ENCODE measurements around the gene SLC39A1.
"Not testable (repeated sequence)": the region's sequence is repeated elsewhere in the genome, so short reads cannot be mapped to it uniquely, and the experiment has no call there.

Gene SLC39A1

GRCh38 chr1:153990468-153991150 is 27.3 kb upstream of the SLC39A1 start, which contains the start of gene RPS27:
RPS27 (plus strand) TSS chr1:153990762; CDS start chr1:153990797, 35 bp downstream.
- FAIRE-seq (peak; percentile 93), DNase-seq (ENCODE audit: insufficient read length, low spot score) (peak; percentile 78)
- peak; percentile 100 for TF ChIP-seq POLR2A (IDR thresholded peaks at IDR 0.05; ENCODE audit: low read depth, low read length)
- TF ChIP-seq PAX5 (IDR thresholded peaks at IDR 0.05; ENCODE audit: insufficient read depth, low read length, severe bottlenecking): no peak
- TF ChIP-seq TAF1 (IDR thresholded peaks at IDR 0.05; ENCODE audit: low read depth, low read length): peak; percentile 99
- TF ChIP-seq SPI1 (IDR thresholded peaks at IDR 0.05; ENCODE audit: low read depth, low read length): peak; percentile 39; the same call in 1 of the 2 replicates
- peak; percentile 99 for TF ChIP-seq POU2F2 (IDR thresholded peaks at IDR 0.05; ENCODE audit: low read depth, low read length)
- peak; percentile 100 for TF ChIP-seq POLR2AphosphoS5 (IDR thresholded peaks at IDR 0.05; ENCODE audit: low read depth, low read length)

GRCh38 chr1:153987621-153988020 is 24.3 kb upstream of the SLC39A1 start:
- FAIRE-seq (no peak), DNase-seq (ENCODE audit: insufficient read length, low spot score) (no peak)
- TF ChIP-seq PAX5 (IDR thresholded peaks at IDR 0.05; ENCODE audit: insufficient read depth, low read length, severe bottlenecking) (no peak), SPI1 (IDR thresholded peaks at IDR 0.05; ENCODE audit: low read depth, low read length) (no peak), POLR2A (IDR thresholded peaks at IDR 0.05; ENCODE audit: low read depth, low read length) (no peak), TAF1 (IDR thresholded peaks at IDR 0.05; ENCODE audit: low read depth, low read length) (no peak), POLR2AphosphoS5 (IDR thresholded peaks at IDR 0.05; ENCODE audit: low read depth, low read length) (no peak), POU2F2 (IDR thresholded peaks at IDR 0.05; ENCODE audit: low read depth, low read length) (no peak)

DNA sequence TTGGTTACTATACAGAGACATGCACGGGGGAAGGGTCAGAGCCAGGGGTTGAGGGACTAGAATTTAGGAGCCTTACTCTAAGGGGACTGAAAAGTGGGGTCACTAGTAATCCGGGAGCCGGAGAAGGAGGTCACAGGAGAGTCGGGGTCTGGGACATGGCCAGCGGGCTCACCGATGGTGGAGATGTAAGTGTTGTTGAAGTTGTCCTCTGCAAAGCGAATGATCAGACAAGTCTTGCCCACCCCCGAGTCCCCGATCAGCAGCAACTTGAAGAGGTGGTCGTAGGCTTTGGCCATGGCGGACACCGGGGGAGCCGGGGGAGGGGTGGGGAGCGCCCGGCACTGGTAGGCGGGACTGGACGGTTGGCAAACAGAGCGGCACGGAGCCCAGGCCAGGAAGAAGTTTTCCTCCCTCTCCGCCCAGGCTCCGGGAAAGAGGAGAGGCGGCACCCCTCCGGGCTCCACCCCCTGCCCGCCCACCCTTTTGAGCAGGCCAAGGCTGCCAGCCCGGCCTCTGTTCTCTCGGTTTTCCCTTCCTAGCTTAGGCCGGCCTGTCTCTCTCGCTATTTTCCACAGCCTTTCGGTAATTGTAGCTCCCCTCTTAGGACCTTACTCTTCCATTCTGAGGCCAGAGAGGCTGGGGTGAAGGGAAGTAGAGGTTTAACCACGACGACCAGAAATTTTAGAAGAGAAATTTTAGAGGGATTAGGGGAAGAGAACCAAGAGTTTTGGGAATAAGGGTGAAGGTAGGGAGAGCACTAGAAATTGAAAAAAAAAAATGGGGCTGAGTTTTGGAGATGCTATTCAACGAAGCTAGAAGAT is 22.8 kb upstream of the SLC39A1 start, which contains the start of gene RAB13:
RAB13 (minus strand) TSS at position 399 of the 821 bp plus-strand sequence; CDS start at position 296, 103 bp downstream.
- FAIRE-seq: no peak
- no peak for TF ChIP-seq POU2F2 (IDR thresholded peaks at IDR 0.05; ENCODE audit: low read depth, low read length)
- no peak for TF ChIP-seq POLR2AphosphoS5 (IDR thresholded peaks at IDR 0.05; ENCODE audit: low read depth, low read length)
- TF ChIP-seq TAF1 (IDR thresholded peaks at IDR 0.05; ENCODE audit: low read depth, low read length): no peak
- TF ChIP-seq PAX5 (IDR thresholded peaks at IDR 0.05; ENCODE audit: insufficient read depth, low read length, severe bottlenecking): no peak
- no peak for TF ChIP-seq SPI1 (IDR thresholded peaks at IDR 0.05; ENCODE audit: low read depth, low read length)
- TF ChIP-seq POLR2A (IDR thresholded peaks at IDR 0.05; ENCODE audit: low read depth, low read length): no peak
- DNase-seq (ENCODE audit: insufficient read length, low spot score): no peak

- TF ChIP-seq SPI1 (IDR thresholded peaks at IDR 0.05; ENCODE audit: low read depth, low read length) (no peak), POU2F2 (IDR thresholded peaks at IDR 0.05; ENCODE audit: low read depth, low read length) (peak; percentile 89), POLR2A (IDR thresholded peaks at IDR 0.05; ENCODE audit: low read depth, low read length) (peak; percentile 55), POLR2AphosphoS5 (IDR thresholded peaks at IDR 0.05; ENCODE audit: low read depth, low read length) (peak; percentile 58; the same call in 1 of the 2 replicates)
- FAIRE-seq (no peak), DNase-seq (ENCODE audit: insufficient read length, low spot score) (no peak)
Measured at GRCh38 chr1:153985341-153985912, 22.1 kb upstream of the SLC39A1 start.

DNA sequence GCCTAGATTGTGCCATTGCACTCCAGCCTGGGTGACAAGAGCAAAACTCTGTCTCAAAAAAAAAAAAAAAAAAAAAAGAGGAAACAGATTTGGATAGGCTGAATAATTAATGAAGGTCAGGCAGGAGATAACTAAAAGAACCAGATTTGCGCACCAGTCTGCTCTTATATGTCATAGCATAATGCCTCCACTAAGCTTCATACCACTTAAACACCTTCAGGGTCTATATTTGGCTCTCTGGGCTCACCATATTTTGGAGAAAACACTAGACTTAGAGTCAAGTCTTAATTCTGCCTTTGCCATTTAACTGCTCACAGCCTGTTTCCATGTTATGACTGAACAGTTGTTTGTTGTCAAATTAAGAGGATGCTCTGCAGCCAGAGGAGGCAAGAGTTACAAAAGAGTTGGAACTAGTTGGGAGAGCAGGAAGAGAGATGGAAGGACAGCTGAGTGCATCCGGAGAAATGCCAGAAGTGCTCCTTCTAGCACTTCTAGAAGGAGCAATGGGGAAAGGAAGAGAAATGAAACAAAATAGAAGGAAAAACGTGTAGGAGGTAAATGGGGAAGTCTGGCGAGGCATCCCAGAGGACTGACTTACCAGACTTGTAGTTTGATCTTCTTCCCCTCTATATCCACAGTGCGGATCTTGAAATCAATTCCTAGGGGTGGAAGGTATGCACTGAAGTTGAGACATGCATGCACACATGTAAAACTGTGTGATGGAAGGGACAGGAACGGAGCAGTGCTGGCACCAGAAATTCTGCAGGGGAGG is 21.0 kb upstream of the SLC39A1 start:
- FAIRE-seq: no peak
- DNase-seq (ENCODE audit: insufficient read length, low spot score): no peak
- TF ChIP-seq TAF1 (IDR thresholded peaks at IDR 0.05; ENCODE audit: low read depth, low read length): no peak
- TF ChIP-seq POU2F2 (IDR thresholded peaks at IDR 0.05; ENCODE audit: low read depth, low read length): no peak
- no peak for TF ChIP-seq POLR2AphosphoS5 (IDR thresholded peaks at IDR 0.05; ENCODE audit: low read depth, low read length)
- no peak for TF ChIP-seq POLR2A (IDR thresholded peaks at IDR 0.05; ENCODE audit: low read depth, low read length)
- no peak for TF ChIP-seq SPI1 (IDR thresholded peaks at IDR 0.05; ENCODE audit: low read depth, low read length)
- no peak for TF ChIP-seq PAX5 (IDR thresholded peaks at IDR 0.05; ENCODE audit: insufficient read depth, low read length, severe bottlenecking)

DNA sequence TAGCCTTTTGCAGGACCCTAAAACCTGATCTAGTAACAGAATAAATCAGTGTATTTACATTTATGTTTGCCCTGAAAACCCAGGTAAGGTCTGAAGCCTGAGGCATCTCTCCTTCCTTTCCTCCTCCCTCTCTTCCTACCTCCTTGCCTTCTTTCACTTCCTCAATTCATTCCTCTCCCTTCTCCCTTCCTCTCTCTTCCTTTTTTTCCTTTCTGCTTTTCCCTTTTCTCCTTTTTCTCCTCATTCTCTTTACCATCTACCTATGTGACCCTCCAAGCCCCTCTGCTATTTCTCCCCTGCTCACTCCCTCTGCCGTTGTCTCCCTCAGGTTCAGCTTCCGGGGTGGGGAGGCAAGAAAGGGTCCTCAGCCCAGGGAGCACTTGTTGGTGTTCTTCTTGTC is 18.4 kb upstream of the SLC39A1 start:
- FAIRE-seq; DNase-seq (ENCODE audit: insufficient read length, low spot score): not testable (repeated sequence)

- DNase-seq (ENCODE audit: insufficient read length, low spot score); FAIRE-seq: not testable (repeated sequence)
Measured at GRCh38 chr1:153979091-153979490, 15.8 kb upstream of the SLC39A1 start.

DNA sequence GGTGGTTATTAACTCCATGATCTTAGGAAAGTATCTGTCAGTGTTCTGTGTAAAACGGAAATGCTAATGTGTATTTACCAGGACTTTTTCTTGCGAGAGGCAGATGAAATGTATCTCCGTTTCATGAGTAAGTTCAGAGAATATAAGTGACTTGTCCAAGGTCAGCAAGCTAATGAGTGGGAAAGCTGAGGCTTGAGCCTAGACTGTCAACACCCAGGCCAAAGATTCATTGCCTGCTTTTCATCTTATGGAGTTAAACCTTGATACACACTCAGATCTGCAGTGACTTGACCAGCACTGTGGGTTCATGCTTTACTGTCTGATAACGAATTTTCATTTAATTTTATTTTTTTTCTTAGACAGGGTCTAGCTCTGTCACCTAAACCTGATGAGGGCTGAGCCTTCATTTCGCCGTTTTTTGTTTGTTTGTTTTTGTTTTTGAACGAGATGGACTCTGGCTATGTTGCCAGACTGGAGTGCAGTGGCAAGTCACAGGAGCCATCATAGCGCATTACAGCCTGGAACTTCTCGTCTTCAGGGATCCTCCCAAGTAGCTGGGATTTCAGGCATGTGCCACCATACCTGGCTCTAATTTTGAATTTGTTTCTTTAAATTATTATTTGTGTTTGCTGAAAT is 15.1 kb upstream of the SLC39A1 start:
- DNase-seq (ENCODE audit: insufficient read length, low spot score) (no peak), FAIRE-seq (no peak)
- TF ChIP-seq POLR2A (IDR thresholded peaks at IDR 0.05; ENCODE audit: low read depth, low read length) (no peak), SPI1 (IDR thresholded peaks at IDR 0.05; ENCODE audit: low read depth, low read length) (no peak), POLR2AphosphoS5 (IDR thresholded peaks at IDR 0.05; ENCODE audit: low read depth, low read length) (no peak), PAX5 (IDR thresholded peaks at IDR 0.05; ENCODE audit: insufficient read depth, low read length, severe bottlenecking) (no peak), TAF1 (IDR thresholded peaks at IDR 0.05; ENCODE audit: low read depth, low read length) (no peak), POU2F2 (IDR thresholded peaks at IDR 0.05; ENCODE audit: low read depth, low read length) (no peak)

Measured in GM12891 (cell line).